ENCODE measurements around the gene BMP7. TPM values are rescaled to one million over a fixed set of nuclear protein-coding genes. Genes with fewer than 3 reads are reported as not detected.

BMP7 gene
- total and polyA plus RNA-seq, 2 of the 8 experiments (the other 6 are each of a cell fraction or from before 2014, with no cell fraction given) = 9.2 to 14.7 TPM

DNA sequence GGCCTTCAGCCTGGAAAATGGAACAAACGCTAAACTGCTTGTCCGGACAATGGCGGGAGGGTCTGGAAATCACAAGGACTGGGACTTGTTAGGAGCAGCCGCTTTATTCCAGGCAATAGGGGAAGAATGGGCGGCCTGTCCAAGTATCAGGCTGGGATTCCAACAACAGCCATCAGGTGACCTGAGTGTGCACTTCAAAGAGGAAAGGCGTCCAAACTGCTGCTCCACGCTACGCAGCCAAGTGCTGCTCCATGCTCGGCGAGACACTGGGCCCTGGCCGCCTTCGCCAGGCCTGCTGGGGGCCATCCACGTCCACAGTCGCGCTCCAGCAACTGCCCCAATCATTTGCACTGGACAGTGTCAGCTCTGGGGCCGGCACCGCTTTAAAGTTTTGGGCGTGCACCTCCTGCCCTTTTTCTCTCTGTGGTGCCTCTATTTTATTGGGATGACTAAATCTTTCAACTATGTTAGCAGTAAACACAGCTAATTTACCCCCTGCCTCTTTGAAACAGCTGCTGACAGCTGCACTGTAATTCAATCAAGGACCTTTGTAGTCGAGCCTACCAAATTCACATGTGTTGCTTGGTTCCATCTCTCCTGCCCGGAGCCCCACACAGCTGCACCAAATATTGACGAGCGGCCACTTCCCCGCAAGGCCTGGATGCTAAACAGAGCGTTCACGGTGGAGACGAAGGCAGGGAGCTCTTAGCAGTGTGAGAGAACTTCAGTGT lies 98.3 kb downstream of the BMP7 start:
- H4K20me1 ChIP-seq (replicated peaks in 1 of 2; ENCODE audit: control insufficient read depth in 1 of 2, insufficient read depth in 2 of 2, low read length in 2 of 2) = no peaks in the 10 kb centered on the region
- no peak overlapping the region for H3K27ac ChIP-seq (ENCODE audit: low read depth, low read length)
- no peak overlapping the region for H3K4me2 ChIP-seq (ENCODE audit: insufficient read depth in 1 of 2, low read depth in 2 of 2, low read length in 2 of 2)
- 90% methylated on average over 26 of the region's 26 CpGs; no CpG with 5 or more reads in 1 of the 2 experiments for WGBS, 2 experiments (ENCODE audit: extremely low coverage in 1 of 2, insufficient coverage in 1 of 2, insufficient read length in 1 of 2, insufficient replicate concordance in 2 of 2, low coverage in 1 of 2, low lambda C conversion rate in 2 of 2, missing lambda C conversion rate in 1 of 2)
- no peaks in the 10 kb centered on the region for H3K27me3 ChIP-seq (replicated peaks in 1 of 4; ENCODE audit: control insufficient read depth in 3 of 4, extremely low read depth in 1 of 4, insufficient read depth in 3 of 4, low read length in 3 of 4)
- no peaks in the 10 kb centered on the region for H3K23me2 ChIP-seq (ENCODE audit: low read depth, low read length)
- ChIA-PET POLR2A (ENCODE audit: partially characterized antibody) (interaction anchor here (0.5 to 0.6 kb wide), 2 partner anchors 12 to 130 kb away, joined by 3 to 4 read pairs; no protein-coding TSS in a partner anchor), CTCF (ENCODE audit: partially characterized antibody) (interaction anchor here (2.5 kb wide), 1 partner anchor 164 kb away, joined by 7 read pairs; no protein-coding TSS in a partner anchor)
- no peak overlapping the region for H4K5ac ChIP-seq (ENCODE audit: insufficient read length, low read depth, low read length)
- peaks cover 0 to 8% (median 0%) of the 10 kb centered on the region in 4 experiments; a peak in 2 of 8 replicates for H3K36me3 ChIP-seq (ENCODE audit: control insufficient read depth in 2 of 4, insufficient read depth in 4 of 4, low read length in 3 of 4)
- no peak overlapping the region for H3K14ac ChIP-seq (ENCODE audit: insufficient read length)
- no peak overlapping the region for H3K4ac ChIP-seq (replicated peaks; ENCODE audit: insufficient read length, low read depth, low read length)
- FAIRE-seq (no peak), DNase-seq (ENCODE audit: low read depth in 1 of 2, low spot score in 2 of 2) (no peak)
- no peak overlapping the region for H3K4me3 ChIP-seq (ENCODE audit: extremely low read depth in 1 of 4, insufficient read depth in 2 of 4, low read depth in 3 of 4, low read length in 4 of 4)
- no peaks in the 10 kb centered on the region for H3K79me2 ChIP-seq (ENCODE audit: control insufficient read depth in 1 of 2, insufficient read depth in 2 of 2, low read length in 2 of 2)
- H2AFZ ChIP-seq (ENCODE audit: low read length) = no peak overlapping the region
- no peak overlapping the region for H2BK20ac ChIP-seq (ENCODE audit: low read length)
- no peaks in the 10 kb centered on the region for H3K79me1 ChIP-seq (ENCODE audit: low read depth, low read length)
- H3K18ac ChIP-seq (ENCODE audit: extremely low read depth, low read length) = no peak overlapping the region; the same call in 1 of the 2 replicates
- peaks cover 0 to 11% of the 10 kb centered on the region in 2 experiments; a peak in 2 of 4 replicates for H3K9me3 ChIP-seq (ENCODE audit: insufficient read depth in 2 of 2, low read depth in 1 of 2, low read length in 1 of 2)
- no peak overlapping the region; a peak in 1 of 7 replicates for H3K9ac ChIP-seq (replicated peaks in 1 of 4; ENCODE audit: extremely low read depth in 1 of 4, low read depth in 3 of 4, low read length in 3 of 4)
- no peak overlapping the region for H2BK5ac ChIP-seq (ENCODE audit: low read depth, low read length)
- no peak overlapping the region for H3K56ac ChIP-seq (replicated peaks; ENCODE audit: insufficient read length, low read depth, low read length)
- peaks cover 0 to 3% (median 0%) of the 10 kb centered on the region in 4 experiments; a peak in 1 of 7 replicates for H3K4me1 ChIP-seq (replicated peaks in 1 of 4; ENCODE audit: control insufficient read depth in 3 of 4, insufficient read depth in 4 of 4, low read length in 3 of 4)
- no peak overlapping the region for H2BK15ac ChIP-seq (ENCODE audit: low read length)
- H4K8ac ChIP-seq (ENCODE audit: extremely low read depth, insufficient read depth, low read length) = no peak overlapping the region
- H3K23ac ChIP-seq (ENCODE audit: insufficient read length) = no peak overlapping the region
- H2AK5ac ChIP-seq (ENCODE audit: low read depth, low read length) = no peak overlapping the region
- no peak overlapping the region for H2BK120ac ChIP-seq (replicated peaks; ENCODE audit: low read depth, low read length)
- H4K91ac ChIP-seq (replicated peaks; ENCODE audit: insufficient read length, low read length) = no peak overlapping the region
- H2BK12ac ChIP-seq (ENCODE audit: low read depth, low read length) = no peak overlapping the region
- TF ChIP-seq CHD2 (IDR thresholded peaks at IDR 0.05; ENCODE audit: low read length) = no peak
- no peak for TF ChIP-seq KDM1A (IDR thresholded peaks at IDR 0.05; ENCODE audit: borderline replicate concordance, low read length)
- no peak for TF ChIP-seq CTBP2 (IDR thresholded peaks at IDR 0.05; ENCODE audit: borderline replicate concordance, insufficient read depth, insufficient read length, low read length)
- no peak for TF ChIP-seq TCF12 (IDR thresholded peaks at IDR 0.05; ENCODE audit: low read depth, low read length)
- TF ChIP-seq RXRA (IDR thresholded peaks at IDR 0.05; ENCODE audit: insufficient read depth, low read depth, low read length) = no peak
- TF ChIP-seq SIRT6 (IDR thresholded peaks at IDR 0.05; ENCODE audit: low read length) = no peak
- no peak for TF ChIP-seq PHF8 (conservative IDR thresholded peaks at IDR 0.05; ENCODE audit: low read depth, low read length)
- no peak for TF ChIP-seq GABPA (IDR thresholded peaks at IDR 0.05; ENCODE audit: borderline replicate concordance, insufficient read depth, low read length)
- no peak for TF ChIP-seq SRF (IDR thresholded peaks at IDR 0.05; ENCODE audit: low read depth, low read length)
- TF ChIP-seq CHD1 (IDR thresholded peaks at IDR 0.05; ENCODE audit: low read depth, low read length) = no peak
- no peak for TF ChIP-seq TBP (IDR thresholded peaks at IDR 0.05; ENCODE audit: low read depth, low read length)
- no peak for TF ChIP-seq TAF7 (optimal IDR thresholded peaks at IDR 0.05; ENCODE audit: borderline replicate concordance, low read depth, low read length)
- no peak for TF ChIP-seq SP1 (IDR thresholded peaks at IDR 0.05; ENCODE audit: low read depth, low read length)

Data from H1 (cell line).